NK-92 treated with Interleukin-12 subunit alpha and Interleukin-12 subunit beta, amount 100 ng/mL, for 24 hours (cell line): ENCODE measurements around the gene OR2T29.
"Not testable (repeated sequence)": the region's sequence is repeated elsewhere in the genome, so short reads cannot be mapped to it uniquely, and the experiment has no call there.

Experiments used
- DNase-seq: peaks from one replicate; lab custom pipeline; 2025; lab: John Stamatoyannopoulos, UW

Gene OR2T29

DNA sequence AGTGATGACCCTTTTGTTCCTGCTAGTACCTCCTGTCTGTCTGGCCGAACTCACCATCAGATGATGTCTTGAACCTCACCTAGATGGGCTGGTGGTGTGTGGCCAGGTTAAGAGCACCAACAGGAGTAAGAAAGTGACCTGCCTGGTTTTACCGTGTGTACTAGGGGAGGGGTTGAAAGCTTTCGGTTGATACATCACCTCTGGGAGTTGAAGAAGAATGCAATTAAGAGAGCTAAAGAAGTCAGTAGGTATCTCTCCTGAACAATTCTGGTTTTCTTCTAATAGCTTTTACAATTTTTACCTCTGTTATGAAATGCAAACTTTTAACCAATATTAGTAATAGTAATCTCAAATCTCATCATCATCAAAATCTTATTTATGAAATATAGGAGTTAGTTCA, at the start of gene OR2T29:
Gene OR2T29, minus strand, starts transcription at position 101 of the 400 bp plus-strand sequence. CDS start 3,281 bp downstream, outside the sequence.
- DNase-seq = not testable (repeated sequence)

DNA sequence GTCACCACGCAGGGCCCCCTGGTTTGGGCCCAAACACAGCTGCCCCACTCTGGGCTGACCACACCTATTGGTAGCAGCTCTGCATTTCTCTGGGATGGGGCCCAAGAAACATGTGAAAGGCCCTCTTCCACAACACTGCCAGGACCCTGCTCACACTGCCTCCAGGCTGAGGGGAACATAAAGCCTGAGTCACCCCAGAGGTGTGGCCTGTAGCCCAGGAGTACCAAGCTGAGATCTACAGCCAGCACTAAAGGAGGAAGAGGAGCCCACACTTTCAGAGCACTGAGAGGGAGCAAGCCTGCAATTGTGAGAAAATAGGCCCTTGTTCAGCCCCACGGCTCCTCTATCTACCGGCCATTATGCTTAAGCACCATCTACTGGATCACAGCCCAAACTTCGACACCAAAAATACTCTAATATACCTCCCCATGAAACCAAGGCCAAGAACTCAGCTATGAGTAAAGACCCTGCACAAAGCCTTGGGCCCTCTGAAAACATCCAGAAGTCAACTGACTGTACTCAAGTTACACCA, 49.4 kb upstream of the OR2T29 start:
- DNase-seq = no peak

- no peak for DNase-seq
Measured at GRCh38 chr1:248610301-248610700, 47.7 kb upstream of the OR2T29 start.

GRCh38 chr1:248599396-248599795, 36.8 kb upstream of the OR2T29 start:
- DNase-seq = no peak

DNA sequence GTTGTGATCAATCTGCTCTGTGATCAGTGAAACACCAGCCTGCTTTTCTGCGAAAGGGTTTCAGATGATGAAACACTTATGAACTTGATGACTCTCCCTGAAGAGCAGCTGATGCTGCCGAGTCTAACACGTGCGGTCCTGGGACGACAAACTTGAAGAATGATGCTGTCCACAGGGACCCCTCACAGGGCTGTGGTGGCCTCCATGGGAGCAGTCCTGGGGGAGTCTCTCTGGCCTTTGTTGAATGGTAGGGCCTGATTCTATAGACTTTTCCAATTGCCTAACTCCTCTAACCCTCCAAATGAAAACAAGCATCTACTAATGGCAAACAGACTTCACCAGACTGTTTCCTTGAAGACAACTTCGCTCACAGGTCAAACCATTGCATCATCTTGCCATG, 35.0 kb upstream of the OR2T29 start, which contains the start of gene OR2T10:
Gene OR2T10, minus strand, starts transcription at position 112 of the 400 bp plus-strand sequence. CDS start 3,932 bp downstream, outside the sequence.
- no peak for DNase-seq

DNA sequence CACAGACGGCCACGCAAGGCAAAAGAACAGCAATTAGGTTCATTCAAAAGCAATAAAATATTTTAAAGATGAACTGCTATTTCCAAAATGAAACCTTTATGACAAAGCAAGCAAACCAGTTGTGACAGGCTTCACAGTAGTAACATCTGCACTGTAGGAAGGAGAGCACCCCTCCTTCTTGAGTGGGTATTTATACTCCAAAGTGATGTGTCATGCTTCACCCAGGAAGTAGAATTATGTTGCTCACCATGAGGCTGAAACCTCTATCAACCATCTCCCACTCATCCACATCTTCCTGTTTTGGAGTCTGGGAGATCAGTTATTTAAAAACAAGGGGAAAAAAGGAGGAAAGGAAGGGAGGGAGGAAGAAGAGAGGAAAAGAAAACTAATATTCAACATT, 34.0 kb upstream of the OR2T29 start:
- DNase-seq = no peak

DNA sequence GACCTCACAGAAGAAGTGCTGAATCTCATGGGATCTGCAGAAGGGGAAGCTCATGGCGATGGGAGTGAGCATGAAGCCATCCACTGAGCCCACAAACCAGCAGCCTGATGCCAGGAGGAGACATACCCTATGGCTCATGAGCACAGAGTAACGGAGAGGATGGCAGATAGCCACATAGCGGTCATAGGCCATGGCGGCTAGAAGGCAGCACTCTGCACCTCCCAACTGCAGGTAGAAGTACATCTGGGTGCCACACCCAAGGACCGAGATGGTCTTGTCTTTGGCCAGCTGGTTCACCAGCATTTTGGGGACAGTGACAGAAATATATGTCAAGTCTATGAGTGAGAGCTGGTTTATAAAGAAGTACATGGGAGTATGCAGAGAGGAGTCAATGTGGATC, 30.7 kb upstream of the OR2T29 start:
- DNase-seq = no peak

DNA sequence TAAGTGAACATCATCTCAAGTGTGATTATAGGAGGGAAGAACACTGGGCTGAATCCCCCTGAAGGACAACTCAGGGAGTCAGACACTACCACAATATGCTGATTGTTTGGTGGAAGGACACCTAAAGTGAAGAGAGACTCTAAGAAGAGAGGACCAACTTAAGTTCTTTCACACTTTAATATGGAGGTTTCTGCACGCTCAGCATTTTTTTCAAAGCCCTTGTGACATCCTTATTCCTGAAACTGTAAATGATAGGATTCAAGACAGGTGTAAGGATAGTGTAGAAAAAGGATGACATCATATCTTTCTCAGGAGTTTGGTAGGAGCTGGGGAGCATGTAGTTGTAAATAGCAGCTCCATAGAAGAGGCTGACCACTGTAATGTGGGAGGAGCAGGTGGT, 30.1 kb upstream of the OR2T29 start:
- DNase-seq = no peak

DNA sequence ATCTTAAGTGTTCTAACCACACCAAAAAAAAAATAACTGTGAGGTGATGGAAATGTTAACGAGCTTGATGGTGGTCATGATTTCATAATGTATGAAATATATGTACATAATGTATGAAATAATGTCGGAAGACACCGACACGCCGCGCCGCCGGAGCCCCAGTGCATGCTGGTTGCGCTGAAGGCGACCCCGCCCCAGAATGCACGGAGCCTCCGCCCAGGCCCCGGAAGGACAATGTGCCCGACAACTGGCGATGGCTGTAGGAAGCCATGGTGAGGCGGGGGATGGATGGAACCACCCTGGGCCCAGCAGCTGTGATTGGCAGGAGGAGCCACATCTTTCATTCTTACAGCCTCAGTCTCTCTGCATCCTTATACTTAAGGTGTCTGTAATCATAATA, 27.5 kb upstream of the OR2T29 start:
- DNase-seq = no peak

GRCh38 chr1:248589334-248589733, 26.8 kb upstream of the OR2T29 start:
- DNase-seq = no peak

DNA sequence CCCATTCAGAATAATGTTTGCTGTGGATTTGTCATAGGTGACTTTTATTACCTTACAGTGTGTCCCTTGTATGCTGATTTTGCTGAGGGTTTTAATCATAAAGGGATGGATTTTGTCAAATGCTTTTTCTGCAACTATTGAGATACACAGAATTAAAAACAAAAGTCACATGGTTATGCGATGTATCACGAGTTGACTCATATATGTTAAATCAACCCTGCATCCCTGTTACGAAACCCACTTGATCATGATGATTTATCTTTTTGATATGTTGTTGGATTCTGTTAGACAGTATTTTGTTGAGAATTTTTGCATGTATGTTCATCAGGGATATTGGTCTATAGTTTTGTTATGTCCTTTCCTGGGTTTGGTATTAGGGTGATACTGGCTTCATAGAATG, 22.7 kb upstream of the OR2T29 start:
- no peak for DNase-seq

DNA sequence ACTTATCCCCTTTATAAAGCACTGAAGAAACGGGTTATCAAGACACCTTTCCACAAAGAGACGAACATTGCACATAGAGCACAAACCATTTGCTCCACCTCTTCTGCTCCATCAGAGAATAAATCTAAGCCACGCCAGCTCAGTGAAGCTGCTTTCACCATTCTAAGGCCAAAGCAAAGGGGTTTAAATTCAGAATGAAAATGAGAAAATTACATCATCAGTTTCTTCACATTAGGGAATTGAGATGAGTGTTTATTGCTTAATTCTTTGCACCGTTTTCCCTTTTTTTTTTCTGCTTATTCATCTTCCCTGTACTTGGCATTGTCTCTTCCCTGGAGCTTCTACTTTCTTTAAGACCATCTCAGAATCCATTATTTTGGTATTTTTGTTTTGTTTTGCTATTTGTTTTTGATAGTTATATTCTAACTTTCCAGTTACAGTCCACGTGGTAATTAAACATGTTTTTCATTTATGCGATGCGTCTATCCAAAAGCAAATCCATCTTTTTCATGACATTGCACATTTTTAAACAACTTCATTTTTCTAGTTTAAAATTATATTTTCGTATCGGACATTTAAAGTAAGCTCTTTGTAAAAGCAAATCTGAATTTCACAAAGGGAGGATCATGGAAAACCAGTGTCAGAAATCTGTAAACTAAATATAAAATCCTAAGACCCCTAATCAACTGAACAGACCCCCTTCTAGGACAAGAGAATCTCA, 13.8 kb upstream of the OR2T29 start:
- DNase-seq = no peak

DNA sequence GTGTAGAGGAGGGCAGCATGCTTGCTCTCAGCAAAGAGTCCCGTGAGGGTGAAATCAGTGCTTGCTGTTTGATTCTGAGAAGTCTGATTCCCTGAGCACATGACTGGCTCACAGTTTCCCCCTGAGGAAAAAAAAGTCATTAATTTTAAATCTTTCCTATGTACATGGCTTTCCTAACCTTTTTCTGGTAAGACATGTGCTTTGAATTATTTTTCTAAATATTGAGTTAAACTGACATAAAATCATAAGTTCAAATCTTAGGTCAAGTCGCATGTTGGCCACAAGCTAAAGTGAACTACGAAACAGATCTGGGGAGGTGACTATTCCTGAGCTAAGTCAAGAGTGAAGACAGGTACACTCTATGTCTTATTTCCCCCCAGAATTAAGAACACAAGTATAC, 12.1 kb upstream of the OR2T29 start, which contains the start of gene OR2T34:
Gene OR2T34, minus strand, starts transcription at position 101 of the 400 bp plus-strand sequence. Its CDS starts 0 bp downstream, at position 101.
- not testable (repeated sequence) for DNase-seq

- not testable (repeated sequence) for DNase-seq
Measured at GRCh38 chr1:248573856-248574255, 11.3 kb upstream of the OR2T29 start.

GRCh38 chr1:248572049-248572448, 9.5 kb upstream of the OR2T29 start:
- not testable (repeated sequence) for DNase-seq

GRCh38 chr1:248570811-248571210, 8.2 kb upstream of the OR2T29 start:
- DNase-seq = not testable (repeated sequence)

DNA sequence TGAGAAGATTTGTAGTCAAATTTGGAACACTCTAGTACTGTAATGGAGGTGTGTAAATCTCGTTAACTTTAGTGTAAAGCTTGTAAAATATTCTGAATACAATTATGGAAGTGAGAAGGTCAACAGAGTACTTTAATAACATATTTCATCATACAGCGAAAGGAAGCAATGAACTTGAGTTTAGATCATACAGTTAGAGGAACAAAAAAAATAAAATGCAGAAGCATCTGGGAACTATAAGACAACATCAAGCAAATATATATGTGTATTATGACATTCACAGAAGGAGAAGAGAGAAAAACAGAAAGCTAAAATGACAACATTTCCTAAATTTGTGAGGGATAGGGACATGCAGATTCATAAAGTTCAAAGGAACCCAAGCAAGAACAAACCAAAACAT, 6.5 kb upstream of the OR2T29 start:
- DNase-seq = not testable (repeated sequence)

GRCh38 chr1:248565530-248566373, 3.2 kb upstream of the OR2T29 start:
- not testable (repeated sequence) for DNase-seq

DNA sequence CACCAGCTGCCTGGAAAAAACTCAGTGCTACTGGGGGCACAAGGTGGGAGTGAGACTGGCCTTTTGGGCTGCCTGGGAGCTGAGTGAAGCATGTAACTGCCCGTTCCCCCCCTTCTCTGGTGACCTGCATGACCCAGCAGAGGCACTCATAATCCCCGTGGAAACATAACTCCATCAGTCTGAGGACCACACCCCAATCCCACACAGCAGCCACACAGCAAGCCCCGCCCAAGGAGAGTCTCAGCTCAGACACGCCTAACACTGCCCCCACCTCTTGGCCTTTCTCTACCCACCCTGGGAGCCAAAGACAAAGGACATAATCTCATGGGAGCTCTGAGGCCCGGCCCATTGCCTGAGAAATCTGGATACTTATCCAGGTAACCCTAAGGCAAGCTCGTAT, 11.5 kb downstream of the OR2T29 start:
- not testable (repeated sequence) for DNase-seq

- not testable (repeated sequence) for DNase-seq
Measured at GRCh38 chr1:248547383-248547782, 15.2 kb downstream of the OR2T29 start.

DNA sequence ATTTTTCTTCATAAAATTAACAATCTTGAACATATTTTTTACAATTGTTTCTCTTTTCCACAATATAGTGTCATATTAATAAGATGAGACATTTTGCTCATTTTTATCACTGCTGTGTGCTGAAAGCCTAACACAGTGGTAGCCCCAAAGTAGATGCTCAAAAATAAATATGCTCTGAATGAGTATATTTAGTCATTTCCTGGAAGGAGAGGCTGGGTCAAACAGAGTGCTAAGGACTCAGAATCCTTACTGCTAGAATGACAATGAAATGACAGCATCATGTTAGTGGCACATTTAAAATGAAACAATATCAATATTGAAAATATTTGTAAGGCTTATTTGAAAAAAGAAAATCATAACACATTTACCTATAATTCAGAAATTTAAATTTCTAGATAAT, 25.1 kb downstream of the OR2T29 start:
- not testable (repeated sequence) for DNase-seq

GRCh38 chr1:248521856-248522255, 40.7 kb downstream of the OR2T29 start:
- no peak for DNase-seq

DNA sequence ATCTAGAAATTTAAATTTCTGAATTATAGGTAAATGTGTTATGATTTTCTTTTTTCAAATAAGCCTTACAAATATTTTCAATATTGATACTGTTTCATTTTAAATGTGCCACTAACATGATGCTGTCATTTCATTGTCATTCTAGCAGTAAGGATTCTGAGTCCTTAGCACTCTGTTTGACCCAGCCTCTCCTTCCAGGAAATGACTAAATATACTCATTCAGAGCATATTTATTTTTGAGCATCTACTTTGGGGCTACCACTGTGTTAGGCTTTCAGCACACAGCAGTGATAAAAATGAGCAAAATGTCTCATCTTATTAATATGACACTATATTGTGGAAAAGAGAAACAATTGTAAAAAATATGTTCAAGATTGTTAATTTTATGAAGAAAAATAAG, 52.4 kb downstream of the OR2T29 start:
- DNase-seq = not testable (repeated sequence)
